ENCODE measurements around the gene FAM20A.

- TF ChIP-seq CTCF (optimal IDR thresholded peaks at IDR 0.05 in 1 of 3, IDR thresholded peaks at IDR 0.05 in 1 of 3, conservative IDR thresholded peaks at IDR 0.05 in 1 of 3; ENCODE audit: extremely low read depth in 1 of 3, insufficient read depth in 2 of 3, low read length in 3 of 3) (no peak), EZH2 (IDR thresholded peaks at IDR 0.05; ENCODE audit: low read length) (no peak)
These were observed 95.2 kb downstream of the FAM20A start for GRCh38 chr17:68505951-68506350.

All from keratinocyte (primary cell).